HG02678 (cell line): ENCODE data around the gene DLAT.
"Not testable (repeated sequence)": the region's sequence is repeated elsewhere in the genome, so short reads cannot be mapped to it uniquely, and the experiment has no call there.

Source experiments
- ATAC-seq: cut with Tn5 transposase; IDR thresholded peaks from one replicate; pipeline ENCODE4 v1.9.1; 2021; ENCODE audit warnings: mild to moderate bottlenecking, moderate library complexity; ENCODE audit not compliant: unreplicated experiment

Gene DLAT

DNA sequence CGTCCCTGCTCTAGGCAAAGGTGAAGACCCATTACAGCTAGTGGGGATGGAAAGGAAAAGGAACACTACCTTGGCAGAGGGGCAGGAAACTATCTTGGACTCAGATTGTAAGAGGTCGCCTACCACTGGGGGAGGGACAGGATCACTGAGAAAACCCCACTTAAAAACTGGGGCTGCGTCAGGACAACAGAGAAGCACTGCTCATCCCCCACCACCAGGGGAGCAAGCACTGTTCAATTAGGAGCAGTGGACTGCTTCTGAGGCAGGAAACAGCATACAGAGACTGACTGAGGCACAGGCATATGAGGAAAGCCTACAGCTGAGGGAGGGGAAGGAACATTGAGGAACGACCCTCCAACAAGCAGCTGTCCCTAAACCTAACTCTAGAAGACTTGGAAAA, 20.8 kb upstream of the DLAT start:
- peak; percentile 85 for ATAC-seq

GRCh38 chr11:112005422-112006094, 19.6 kb upstream of the DLAT start:
- ATAC-seq: no peak

DNA sequence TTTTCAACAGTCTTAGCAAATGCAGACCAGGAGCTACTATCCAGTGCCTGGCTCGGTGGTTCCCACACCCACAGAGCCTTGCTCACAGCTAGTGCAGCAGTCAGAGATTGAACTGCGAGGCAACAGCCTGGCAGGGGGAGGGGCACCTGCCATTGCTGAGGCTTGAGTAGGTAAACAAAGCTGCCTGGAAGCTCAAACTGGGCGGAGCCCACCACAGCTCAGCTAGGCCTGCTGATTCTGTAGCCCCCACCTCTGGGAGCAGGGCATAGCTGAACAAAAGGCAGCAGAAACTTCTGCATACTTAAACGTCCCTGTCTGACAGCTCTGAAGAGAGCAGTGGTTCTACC, 19.1 kb upstream of the DLAT start:
- ATAC-seq: not testable (repeated sequence)

DNA sequence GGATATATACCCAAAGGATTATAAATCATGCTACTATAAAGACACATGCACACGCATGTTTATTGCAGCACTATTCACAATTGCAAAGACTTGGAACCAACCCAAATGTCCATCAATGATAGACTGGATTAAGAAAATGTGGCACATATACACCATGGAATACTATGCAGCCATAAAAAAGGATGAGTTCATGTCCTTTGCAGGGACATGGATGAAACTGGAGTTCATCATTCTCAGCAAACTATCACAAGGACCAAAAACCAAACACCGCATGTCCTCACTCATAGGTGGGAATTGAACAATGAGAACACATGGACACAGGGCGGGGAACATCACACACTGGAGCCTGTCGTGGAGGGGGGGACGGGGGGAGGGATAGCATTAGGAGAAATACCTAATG, 13.8 kb upstream of the DLAT start:
- not testable (repeated sequence) for ATAC-seq

- ATAC-seq: no peak
Measured at GRCh38 chr11:112012874-112013273, 12.3 kb upstream of the DLAT start.

GRCh38 chr11:112013497-112014164, 11.6 kb upstream of the DLAT start:
- no peak for ATAC-seq

DNA sequence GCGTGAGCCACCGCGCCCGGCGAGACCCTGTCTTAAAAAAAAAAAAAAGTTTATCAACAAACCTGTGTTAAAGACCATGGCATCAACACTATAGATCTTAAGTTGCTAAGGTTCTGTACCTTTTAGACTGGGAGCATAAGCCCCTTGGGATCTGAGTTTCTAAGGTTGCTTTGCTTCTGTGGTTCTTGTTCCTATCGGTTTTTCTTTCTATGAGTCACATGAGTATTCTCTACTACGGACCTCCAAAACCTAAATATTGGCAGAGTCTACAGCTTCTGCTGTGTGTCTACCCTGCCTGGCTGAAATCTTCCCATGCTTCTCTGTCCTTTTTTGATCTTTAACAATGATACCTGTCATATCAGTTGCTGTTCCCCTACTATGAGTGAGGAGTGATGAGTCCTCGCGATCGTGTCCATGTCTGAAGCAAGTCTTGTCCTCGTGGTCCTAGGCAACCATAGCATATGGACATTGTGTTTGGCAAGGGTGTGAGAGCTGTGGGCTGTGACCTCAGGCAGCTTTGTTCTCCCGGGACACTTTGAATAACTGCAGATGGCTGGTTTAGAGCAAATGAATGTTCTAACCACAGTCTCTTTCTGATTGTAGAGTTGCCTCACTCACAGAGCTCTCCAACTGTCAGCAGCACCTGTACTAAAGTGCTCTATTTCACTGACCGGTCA, 9.0 kb upstream of the DLAT start:
- ATAC-seq: peak; percentile 88

- ATAC-seq: peak; percentile 48
Measured at GRCh38 chr11:112016765-112017376, 8.3 kb upstream of the DLAT start.

- no peak for ATAC-seq
Measured at GRCh38 chr11:112017538-112017937, 7.7 kb upstream of the DLAT start.

- ATAC-seq: no peak
Measured at GRCh38 chr11:112019066-112019465, 6.1 kb upstream of the DLAT start.

DNA sequence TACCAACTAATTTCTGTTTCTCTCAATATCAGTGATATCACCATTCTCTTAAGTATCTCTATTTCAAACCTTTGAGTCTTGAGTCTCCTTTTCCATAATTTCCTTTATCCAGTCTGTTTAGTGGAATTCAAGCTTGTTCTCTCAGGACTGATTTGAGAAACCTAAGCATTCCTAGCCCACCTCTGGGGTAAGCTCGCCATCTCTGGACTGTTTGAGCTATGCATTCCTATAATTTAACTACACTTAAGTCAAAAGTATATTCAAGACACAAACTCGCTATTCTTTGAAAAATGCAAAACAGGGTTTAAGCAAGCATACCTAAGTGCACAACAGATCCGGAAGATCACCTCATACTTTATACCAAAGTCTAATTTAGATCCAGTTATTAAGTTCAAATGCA, 2.1 kb upstream of the DLAT start:
- ATAC-seq: no peak

GRCh38 chr11:112024178-112024772, 933 bp upstream of the DLAT start:
- peak; percentile 34 for ATAC-seq

- ATAC-seq: no peak
Measured at GRCh38 chr11:112025707-112026106, 499 bp downstream of the DLAT start.

- ATAC-seq: not testable (repeated sequence)
Measured at GRCh38 chr11:112026784-112027410, 1.7 kb downstream of the DLAT start.

DNA sequence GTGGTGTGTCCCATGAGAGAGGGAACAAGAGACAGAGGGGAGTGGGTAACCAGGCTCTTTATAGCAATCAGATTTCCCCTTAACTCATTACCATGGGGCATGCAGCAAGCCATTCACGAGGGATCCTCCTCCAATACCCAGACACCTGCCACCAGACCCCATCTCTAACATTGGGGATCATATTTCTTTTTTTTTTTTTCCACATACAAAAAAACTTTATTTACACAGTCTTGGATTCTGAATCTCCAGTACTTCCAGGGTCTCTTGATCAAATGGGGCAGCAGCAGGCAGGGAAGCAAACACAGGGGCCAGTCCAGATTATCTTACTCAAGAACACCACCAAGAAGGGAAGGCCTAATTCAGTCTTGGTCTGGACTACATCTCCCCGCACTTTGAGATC, 4.3 kb downstream of the DLAT start:
- ATAC-seq: no peak

DNA sequence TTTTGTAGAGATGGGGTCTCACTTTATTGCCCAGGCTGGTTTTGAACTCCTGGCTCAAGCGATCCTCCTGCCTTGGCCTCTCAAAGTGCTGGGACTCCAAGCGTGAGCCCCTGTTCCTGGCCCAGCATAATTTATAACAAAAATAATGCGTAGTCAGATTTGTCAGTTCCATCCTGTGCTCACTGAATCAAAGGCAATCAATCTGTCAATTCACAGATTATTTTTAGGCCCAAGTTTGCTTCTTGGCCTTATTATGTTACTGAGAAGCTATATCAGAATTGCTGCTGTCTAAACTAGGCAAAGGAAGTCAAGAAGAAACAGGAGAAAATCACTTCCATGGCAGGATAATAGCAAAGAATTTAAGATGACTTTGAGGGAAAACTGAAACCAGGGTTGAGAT, 8.7 kb downstream of the DLAT start:
- ATAC-seq: no peak

GRCh38 chr11:112037527-112037926, 12.3 kb downstream of the DLAT start:
- no peak for ATAC-seq

- ATAC-seq: no peak
Measured at GRCh38 chr11:112042161-112042960, 17.2 kb downstream of the DLAT start.

DNA sequence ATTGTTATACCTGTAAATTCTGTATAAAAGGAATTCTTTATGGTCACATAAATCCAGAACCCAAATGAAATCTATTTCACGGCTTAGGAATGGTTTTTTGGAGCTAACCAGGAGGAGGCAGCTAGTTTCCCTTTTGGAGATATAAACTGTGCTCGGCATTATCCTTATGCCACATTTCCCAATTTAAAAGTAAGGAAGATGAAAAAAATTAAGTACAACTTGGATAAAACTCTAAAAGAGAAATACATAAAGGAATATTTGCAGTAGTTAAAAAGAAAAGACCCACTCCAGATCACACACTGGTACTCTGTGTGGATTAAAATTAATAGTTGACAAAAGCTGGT, 17.7 kb downstream of the DLAT start:
- ATAC-seq: no peak

DNA sequence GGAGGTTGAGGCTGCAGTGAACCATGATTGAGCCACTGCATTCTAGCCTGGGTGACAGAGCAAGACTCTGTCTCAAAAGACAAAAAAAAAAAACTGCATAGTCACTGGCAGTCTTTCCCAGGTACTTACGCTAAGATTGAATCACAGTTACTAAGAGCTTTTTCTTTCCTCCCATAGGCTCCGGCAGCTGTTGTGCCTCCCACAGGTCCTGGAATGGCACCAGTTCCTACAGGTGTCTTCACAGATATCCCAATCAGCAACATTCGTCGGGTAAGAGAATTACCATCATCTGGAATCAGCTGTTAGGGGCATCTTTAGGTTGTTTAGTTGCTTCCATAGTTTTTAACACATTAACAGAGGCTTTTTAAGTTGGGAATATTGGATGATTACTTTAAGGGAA, 19.8 kb downstream of the DLAT start:
- no peak for ATAC-seq
